ENCODE measurements around the gene LRRFIP1.

GRCh38 chr2:237630216-237631000 lies 3.0 kb downstream of the LRRFIP1 start:
- TF ChIP-seq CTCF (IDR thresholded peaks at IDR 0.05; ENCODE audit: low read length): no peak
- no peak for TF ChIP-seq EZH2 (optimal IDR thresholded peaks at IDR 0.05; ENCODE audit: low read depth, low read length)
- TF ChIP-seq EZH2phosphoT487 (IDR thresholded peaks at IDR 0.05; ENCODE audit: low read length): no peak

Measured in MM.1S (cell line).